Activated CD4-positive, alpha-beta T cell treated with anti-CD3 and anti-CD28 coated beads for 36 hours (primary cell): ENCODE results near the gene CHST3. TPM values are rescaled to one million over a fixed set of nuclear protein-coding genes. Genes with fewer than 3 reads are reported as not detected.

Source experiments
- ATAC-seq: fragments of 200-7000 bp; cut with Tn5 transposase; one replicate; pipeline ENCODE4 v1.10.0; 2021; ENCODE audit warnings: mild to moderate bottlenecking, moderate library complexity
- CTCF ChIA-PET: fragments of 350-600 bp; sonication (Branson Sonifier 250); formaldehyde crosslinking; loops from one replicate; lab custom pipeline; 2021; ENCODE audit warnings: antibody characterized with exemption; lab: Charles Lee
- POLR2A ChIA-PET: fragments of 350-600 bp; sonication (Branson Sonifier 250); formaldehyde crosslinking; loops from one replicate; lab custom pipeline; 2021; ENCODE audit warnings: antibody characterized with exemption, inconsistent platforms; lab: Charles Lee
- DNase-seq: peaks from one replicate; pipeline ENCODE4 v3.0.0-alpha.2; 2020
- H3K27ac Mint-ChIP-seq: one replicate; pipeline ENCODE4 v1.8.0; 2021; ENCODE audit warnings: mixed read lengths
- H3K27me3 Mint-ChIP-seq: one replicate; pipeline ENCODE4 v1.8.0; 2021; ENCODE audit warnings: mixed read lengths
- H3K36me3 Mint-ChIP-seq: one replicate; pipeline ENCODE4 v1.8.0; 2021; ENCODE audit warnings: low read depth, mixed read lengths
- H3K4me1 Mint-ChIP-seq: one replicate; pipeline ENCODE4 v1.8.0; 2021; ENCODE audit warnings: mixed read lengths
- H3K4me3 Mint-ChIP-seq: one replicate; pipeline ENCODE4 v1.8.0; 2021; ENCODE audit warnings: mild to moderate bottlenecking, moderate library complexity, mixed read lengths
- H3K9me3 Mint-ChIP-seq: one replicate; pipeline ENCODE4 v1.8.0; 2021; ENCODE audit warnings: low read depth, mixed read lengths
- intact Hi-C, 2 experiments: fragments of 100-400 bp; cut with DNase I in 1 of 2; cut with micrococcal nuclease in 1 of 2; formaldehyde crosslinking; loops; one replicate each; pipeline versions ENCODE4 v1.14.2 to v1.15.1; 2022 to 2024; cut with DNase I, micrococcal nuclease
- total RNA-seq, 2 experiments: library from RNA; stranded (reverse); gene quantifications; one replicate each; pipeline ENCODE4 v1.2.3, GENCODE V29; 2021

Gene CHST3
- total RNA-seq, 2 experiments from 2014 or later, result 0.46 to 0.47 TPM

GRCh38 chr10:72038458-72039001 is 74.3 kb downstream of the CHST3 start:
- H3K27me3 Mint-ChIP-seq, result no peaks in the 10 kb centered on the region
- POLR2A ChIA-PET, result no interaction called here
- no peak overlapping the region for H3K27ac Mint-ChIP-seq
- H3K36me3 Mint-ChIP-seq, result no peaks in the 10 kb centered on the region
- DNase-seq, result no peak
- H3K9me3 Mint-ChIP-seq, result no peaks in the 10 kb centered on the region
- CTCF ChIA-PET, result interaction anchor here (0.6 to 3.7 kb wide), 3 partner anchors 10 to 142 kb away, joined by 4 to 16 read pairs (median 4); no protein-coding TSS in a partner anchor
- H3K4me3 Mint-ChIP-seq, result no peak overlapping the region
- intact Hi-C loops, result no loop called here
- no peaks in the 10 kb centered on the region for H3K4me1 Mint-ChIP-seq
- ATAC-seq, result no peak

- no peaks in the 10 kb centered on the region for H3K9me3 Mint-ChIP-seq
- ChIA-PET CTCF (interaction anchor here (0.6 to 3.7 kb wide), 3 partner anchors 9 to 50 kb away, joined by 3 to 16 read pairs (median 4); no protein-coding TSS in a partner anchor), POLR2A (no interaction called here)
- DNase-seq (no peak), ATAC-seq (no peak)
- H3K4me1 Mint-ChIP-seq, result no peaks in the 10 kb centered on the region
- intact Hi-C loops, result no loop called here
- H3K27me3 Mint-ChIP-seq, result no peaks in the 10 kb centered on the region
- H3K4me3 Mint-ChIP-seq, result no peak overlapping the region
- H3K36me3 Mint-ChIP-seq, result no peaks in the 10 kb centered on the region
- H3K27ac Mint-ChIP-seq, result no peak overlapping the region
Observed at GRCh38 chr10:72039377-72039776, 75.2 kb downstream of the CHST3 start.

GRCh38 chr10:72041491-72041890 is 77.3 kb downstream of the CHST3 start:
- no peak overlapping the region for H3K27ac Mint-ChIP-seq
- ATAC-seq, result no peak
- intact Hi-C loops, result no loop called here
- no peak overlapping the region for H3K4me3 Mint-ChIP-seq
- CTCF ChIA-PET, result no interaction called here
- POLR2A ChIA-PET, result no interaction called here
- no peak for DNase-seq
- H3K9me3 Mint-ChIP-seq, result no peaks in the 10 kb centered on the region
- H3K27me3 Mint-ChIP-seq, result no peaks in the 10 kb centered on the region
- no peaks in the 10 kb centered on the region for H3K36me3 Mint-ChIP-seq
- H3K4me1 Mint-ChIP-seq, result no peaks in the 10 kb centered on the region

- ATAC-seq, result no peak
- Mint-ChIP-seq H3K27ac (no peak overlapping the region), H3K36me3 (no peaks in the 10 kb centered on the region), H3K4me1 (peaks cover under 1% of the 10 kb centered on the region), H3K9me3 (no peaks in the 10 kb centered on the region), H3K4me3 (no peak overlapping the region), H3K27me3 (no peaks in the 10 kb centered on the region)
- CTCF ChIA-PET, result interaction anchor here (0.5 to 1.4 kb wide), 5 partner anchors 10 to 195 kb away, joined by 3 to 5 read pairs (median 3); no protein-coding TSS in a partner anchor
- POLR2A ChIA-PET, result interaction anchor here (0.6 kb wide), 1 partner anchor 35 kb away, joined by 4 read pairs; no protein-coding TSS in a partner anchor
- intact Hi-C loops, result no loop called here
- DNase-seq, result no peak
Observed at GRCh38 chr10:72043016-72043834, 79.0 kb downstream of the CHST3 start.

- H3K27me3 Mint-ChIP-seq, result no peaks in the 10 kb centered on the region
- no peaks in the 10 kb centered on the region for H3K9me3 Mint-ChIP-seq
- H3K36me3 Mint-ChIP-seq, result no peaks in the 10 kb centered on the region
- no peak for ATAC-seq
- intact Hi-C loops, result loop anchor here in 1 of 2 experiments (5.0 kb wide), 1 partner anchor 732 kb away; no protein-coding TSS in a partner anchor
- H3K4me3 Mint-ChIP-seq, result no peak overlapping the region
- H3K4me1 Mint-ChIP-seq, result peaks cover 5% of the 10 kb centered on the region
- H3K27ac Mint-ChIP-seq, result no peak overlapping the region
- CTCF ChIA-PET, result interaction anchor here (1.1 to 1.2 kb wide), 2 partner anchors 89 to 294 kb away, joined by 3 read pairs; no protein-coding TSS in a partner anchor
- DNase-seq, result no peak
- POLR2A ChIA-PET, result no interaction called here
Observed at GRCh38 chr10:72044417-72045041, 80.3 kb downstream of the CHST3 start.

- POLR2A ChIA-PET, result no interaction called here
- no peak for DNase-seq
- H3K9me3 Mint-ChIP-seq, result no peaks in the 10 kb centered on the region
- intact Hi-C loops, result loop anchor here in 1 of 2 experiments (5.0 kb wide), 1 partner anchor 733 kb away; no protein-coding TSS in a partner anchor
- CTCF ChIA-PET, result interaction anchor here (1.2 to 1.7 kb wide), 2 partner anchors 64 to 293 kb away, joined by 3 read pairs; no protein-coding TSS in a partner anchor
- H3K27ac Mint-ChIP-seq, result no peak overlapping the region
- no peak overlapping the region for H3K4me3 Mint-ChIP-seq
- ATAC-seq, result no peak
- H3K36me3 Mint-ChIP-seq, result no peaks in the 10 kb centered on the region
- H3K27me3 Mint-ChIP-seq, result no peaks in the 10 kb centered on the region
- peaks cover 14% of the 10 kb centered on the region for H3K4me1 Mint-ChIP-seq
Observed at GRCh38 chr10:72045586-72045985, 81.4 kb downstream of the CHST3 start.

GRCh38 chr10:72048450-72049124 is 84.4 kb downstream of the CHST3 start:
- Mint-ChIP-seq H3K4me3 (no peak overlapping the region), H3K27ac (peak overlapping the region; percentile 28), H3K9me3 (no peaks in the 10 kb centered on the region), H3K36me3 (no peaks in the 10 kb centered on the region), H3K27me3 (no peaks in the 10 kb centered on the region), H3K4me1 (peaks cover 14% of the 10 kb centered on the region)
- DNase-seq (peak; percentile 96), ATAC-seq (peak; percentile 97)
- POLR2A ChIA-PET, result interaction anchor here (0.6 to 2.2 kb wide), 4 partner anchors 173 to 312 kb away, joined by 3 to 5 read pairs (median 3); no protein-coding TSS in a partner anchor
- intact Hi-C loops, result loop anchor here (1.0 to 5.0 kb wide), 7 partner anchors 92 to 736 kb away; no protein-coding TSS in a partner anchor
- CTCF ChIA-PET, result interaction anchor here (0.5 to 4.1 kb wide), 72 partner anchors 8 to 720 kb away, joined by 3 to 89 read pairs (median 4); partner anchors contain the start of genes ANAPC16 and ASCC1

GRCh38 chr10:72049472-72049871 is 85.3 kb downstream of the CHST3 start:
- Mint-ChIP-seq H3K27me3 (no peaks in the 10 kb centered on the region), H3K36me3 (no peaks in the 10 kb centered on the region), H3K4me3 (no peak overlapping the region), H3K9me3 (no peaks in the 10 kb centered on the region), H3K4me1 (peaks cover 14% of the 10 kb centered on the region), H3K27ac (no peak overlapping the region)
- intact Hi-C loops, result loop anchor here (2.0 to 5.0 kb wide), 2 partner anchors 93 to 737 kb away; no protein-coding TSS in a partner anchor
- CTCF ChIA-PET, result interaction anchor here (0.7 to 4.1 kb wide), 36 partner anchors 9 to 440 kb away, joined by 3 to 89 read pairs (median 5); partner anchors contain the start of genes ANAPC16 and ASCC1
- ATAC-seq (no peak), DNase-seq (no peak)
- POLR2A ChIA-PET, result interaction anchor here (2.2 kb wide), 1 partner anchor 277 kb away, joined by 5 read pairs; no protein-coding TSS in a partner anchor

DNA sequence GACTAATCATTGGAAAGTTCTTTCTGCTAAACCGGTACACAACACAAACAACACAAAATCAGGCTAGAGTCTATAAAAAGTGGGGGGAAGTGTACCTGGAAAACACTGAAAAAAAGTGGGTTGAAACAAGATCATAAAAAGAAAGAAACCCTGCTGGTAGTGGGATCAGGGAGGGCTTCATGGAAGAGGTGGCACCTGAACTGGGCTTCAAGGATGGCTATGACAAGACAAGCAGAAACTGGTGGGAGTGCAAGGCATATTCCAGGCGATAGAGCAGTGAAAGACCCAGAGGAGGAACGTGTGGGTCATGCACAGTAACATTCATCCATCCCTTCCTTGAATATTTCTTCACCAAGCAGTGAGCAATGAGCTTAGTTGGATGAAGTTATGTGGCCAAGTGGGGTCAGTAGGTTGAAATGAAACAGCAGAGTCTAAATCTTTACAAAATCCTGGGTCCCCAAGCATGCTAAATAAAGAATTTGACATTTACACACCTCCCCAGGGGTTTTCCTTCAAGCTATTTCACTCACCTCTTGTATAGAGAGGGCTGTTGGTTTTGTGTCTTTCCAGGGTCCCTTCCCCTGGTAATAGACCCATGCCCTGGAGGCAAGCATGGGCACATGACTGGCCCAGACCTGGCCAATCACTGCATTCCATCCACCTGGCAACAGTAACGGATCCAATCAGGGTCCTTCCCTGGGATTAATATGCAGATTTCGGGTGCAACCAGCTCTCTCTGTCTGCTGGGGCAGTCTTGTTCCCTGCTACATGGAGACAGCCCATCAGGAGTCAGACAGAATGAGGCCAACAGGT is 86.0 kb downstream of the CHST3 start:
- ChIA-PET CTCF (interaction anchor here (0.6 to 4.1 kb wide), 14 partner anchors 16 to 439 kb away, joined by 3 to 89 read pairs (median 4); partner anchors contain the start of genes ANAPC16 and ASCC1), POLR2A (interaction anchor here (2.2 kb wide), 1 partner anchor 277 kb away, joined by 5 read pairs; no protein-coding TSS in a partner anchor)
- Mint-ChIP-seq H3K4me3 (no peak overlapping the region), H3K27ac (no peak overlapping the region), H3K36me3 (no peaks in the 10 kb centered on the region), H3K4me1 (peaks cover 16% of the 10 kb centered on the region), H3K9me3 (no peaks in the 10 kb centered on the region), H3K27me3 (no peaks in the 10 kb centered on the region)
- DNase-seq, result no peak
- intact Hi-C loops, result loop anchor here (2.0 to 5.0 kb wide), 2 partner anchors 93 to 738 kb away; no protein-coding TSS in a partner anchor
- ATAC-seq, result no peak

- no peaks in the 10 kb centered on the region for H3K9me3 Mint-ChIP-seq
- DNase-seq (no peak), ATAC-seq (no peak)
- H3K27ac Mint-ChIP-seq, result no peak overlapping the region
- H3K36me3 Mint-ChIP-seq, result no peaks in the 10 kb centered on the region
- ChIA-PET CTCF (interaction anchor here (0.6 to 4.1 kb wide), 4 partner anchors 15 to 155 kb away, joined by 3 to 89 read pairs (median 21); no protein-coding TSS in a partner anchor), POLR2A (no interaction called here)
- intact Hi-C loops, result no loop called here
- H3K27me3 Mint-ChIP-seq, result no peaks in the 10 kb centered on the region
- H3K4me3 Mint-ChIP-seq, result no peak overlapping the region
- H3K4me1 Mint-ChIP-seq, result peaks cover 16% of the 10 kb centered on the region
Observed at GRCh38 chr10:72050873-72051272, 86.7 kb downstream of the CHST3 start.
